BJ (cell line): Measurements from ENCODE around the gene CTXND2. TPM values are rescaled to one million over a fixed set of nuclear protein-coding genes. Genes with fewer than 3 reads are reported as not detected.

Source experiments
- CTCF ChIA-PET: fragments of 350-600 bp; formaldehyde crosslinking; extraction: SDS; loops from one replicate; lab custom pipeline; 2021; ENCODE audit warnings: antibody characterized with exemption, inconsistent platforms; lab: Yijun Ruan, JAX
- POLR2A ChIA-PET: fragments of 300-600 bp; sonication (Branson Sonifier 250); formaldehyde crosslinking; extraction: SDS; loops from one replicate; lab custom pipeline; 2021; ENCODE audit warnings: antibody characterized with exemption; lab: Charles Lee
- DNase-seq: peaks from one replicate; pipeline ENCODE4 v3.0.0-alpha.2; 2011; ENCODE audit warnings: low read depth
- H3K27me3 ChIP-seq: 2 replicates; pipeline ENCODE4 v1.6.0; 2011; ENCODE audit warnings: low read length; ENCODE audit not compliant: control insufficient read depth, insufficient read depth
- H3K36me3 ChIP-seq: 2 replicates; pipeline ENCODE4 v1.5.1; 2011; ENCODE audit warnings: low read length; ENCODE audit not compliant: control insufficient read depth, insufficient read depth
- H3K4me3 ChIP-seq: 2 replicates; pipeline ENCODE4 v1.5.1; 2011; ENCODE audit warnings: low read depth, mild to moderate bottlenecking, control low read depth, low read length
- CTCF ChIP-seq: IDR thresholded peaks from 2 replicates; pipeline ENCODE4 v1.5.1; 2011; ENCODE audit warnings: low read depth, mild to moderate bottlenecking, control low read depth, inconsistent platforms, low read length, moderate library complexity; ENCODE audit not compliant: insufficient read depth
- polyA plus RNA-seq: library from polyadenylated mRNA; depleted of rRNA; stranded (reverse); fragments of >200 nt; gene quantifications from 2 replicates; pipeline ENCODE4 v1.2.3, GENCODE V29; 2011

Gene CTXND2
- polyA plus RNA-seq, 1 experiment = not detected

GRCh38 chr1:150931773-150932172, 44.8 kb downstream of the CTXND2 start:
- Histone ChIP-seq H3K36me3 (peaks cover 5% of the 10 kb centered on the region), H3K4me3 (no peak overlapping the region), H3K27me3 (no peaks in the 10 kb centered on the region)
- no peak for TF ChIP-seq CTCF
- CTCF ChIA-PET = no interaction called here
- POLR2A ChIA-PET = no interaction called here
- no peak for DNase-seq

- Histone ChIP-seq H3K36me3 (peaks cover 19% of the 10 kb centered on the region), H3K4me3 (no peak overlapping the region), H3K27me3 (no peaks in the 10 kb centered on the region)
- DNase-seq = no peak
- POLR2A ChIA-PET = no interaction called here
- no peak for TF ChIP-seq CTCF
- CTCF ChIA-PET = interaction anchor here (1.1 kb wide), 1 partner anchor 51 kb away, joined by 3 read pairs; no protein-coding TSS in a partner anchor
Measured at GRCh38 chr1:150944856-150945255, 57.9 kb downstream of the CTXND2 start.

GRCh38 chr1:150954708-150955107, 67.8 kb downstream of the CTXND2 start:
- DNase-seq = no peak
- ChIA-PET POLR2A (no interaction called here), CTCF (interaction anchor here (0.7 to 0.9 kb wide), 2 partner anchors 17 to 25 kb away, joined by 3 read pairs; no protein-coding TSS in a partner anchor)
- Histone ChIP-seq H3K4me3 (no peak overlapping the region), H3K36me3 (peaks cover 19% of the 10 kb centered on the region), H3K27me3 (no peaks in the 10 kb centered on the region)
- TF ChIP-seq CTCF = no peak

- H3K36me3 ChIP-seq = peaks cover 17% of the 10 kb centered on the region
- H3K4me3 ChIP-seq = no peak overlapping the region
- no peak for DNase-seq
- ChIA-PET POLR2A (no interaction called here), CTCF (interaction anchor here (0.9 kb wide), 1 partner anchor 14 kb away, joined by 3 read pairs; no protein-coding TSS in a partner anchor)
- no peaks in the 10 kb centered on the region for H3K27me3 ChIP-seq
- TF ChIP-seq CTCF = no peak
Measured at GRCh38 chr1:150955280-150955679, 68.3 kb downstream of the CTXND2 start.

- H3K4me3 ChIP-seq = no peak overlapping the region
- H3K27me3 ChIP-seq = no peaks in the 10 kb centered on the region
- peaks cover 16% of the 10 kb centered on the region for H3K36me3 ChIP-seq
- POLR2A ChIA-PET = no interaction called here
- no peak for TF ChIP-seq CTCF
- CTCF ChIA-PET = interaction anchor here (0.6 to 1.5 kb wide), 5 partner anchors 15 to 37 kb away, joined by 3 to 4 read pairs (median 3); partner anchors contain the start of gene ANXA9
- no peak for DNase-seq
Measured at GRCh38 chr1:150957666-150958065, 70.7 kb downstream of the CTXND2 start.
